ENCODE measurements around the gene KHDC1. TPM values are rescaled to one million over a fixed set of nuclear protein-coding genes. Genes with fewer than 3 reads are reported as not detected.
"Not testable (repeated sequence)": the region's sequence is repeated elsewhere in the genome, so short reads cannot be mapped to it uniquely, and the experiment has no call there.

KHDC1 gene
- total RNA-seq, 1 donor from 2014 or later: 2.6 TPM

GRCh38 chr6:73193302-73193701 is 69.7 kb downstream of the KHDC1 start:
- H3K9me3 ChIP-seq (ENCODE audit: control insufficient read depth in 3 of 3, low read length in 3 of 3); H3K4me1 ChIP-seq (ENCODE audit: control insufficient read depth in 3 of 3, insufficient read depth in 3 of 3, low read length in 3 of 3); H3K4me3 ChIP-seq (ENCODE audit: low read length in 3 of 3): not testable (repeated sequence)

More at GRCh38 chr6:73193302-73193701, 69.7 kb downstream of the KHDC1 start:
- H3K9ac ChIP-seq (ENCODE audit: low read depth in 1 of 3, low read length in 3 of 3); H3K27ac ChIP-seq (ENCODE audit: low read depth, low read length); H3K36me3 ChIP-seq (ENCODE audit: control insufficient read depth in 3 of 3, insufficient read depth in 3 of 3, low read length in 3 of 3); H3K27me3 ChIP-seq (ENCODE audit: control insufficient read depth in 3 of 3, insufficient read depth in 3 of 3, low read length in 3 of 3): not testable (repeated sequence)

Small RNA genes lying within 50 kb of the gene (small RNA-seq; reads per million reads assigned to genes)
- gene RPSAP41: not detected

Other genes starting within 250 kb of the KHDC1 start
- not detected for gene KHDC1L, start 37.7 kb downstream of the KHDC1 start, total RNA-seq
- gene DPPA5, start 91.1 kb upstream of the KHDC1 start, total RNA-seq: not detected
- gene KHDC3L, start 99.5 kb upstream of the KHDC1 start, total RNA-seq: not detected
- not detected for gene OOEP, start 106.7 kb upstream of the KHDC1 start, total RNA-seq
- gene DDX43, start 131.6 kb upstream of the KHDC1 start, total RNA-seq: not detected
- gene CGAS, start 189.1 kb upstream of the KHDC1 start, total RNA-seq: 7.3 TPM
- 25.6 TPM for gene MTO1, start 198.5 kb upstream of the KHDC1 start, total RNA-seq